GM12801 (cell line): Measurements from ENCODE around the gene C6orf15.

Source experiments
- TF ChIP-seq, protein P1 (sequence below): IDR thresholded peaks from one replicate; pipeline ENCODE4 v1.5.1; 2011; ENCODE audit warnings: control low read depth; ENCODE audit not compliant: insufficient read length; ENCODE audit errors: extremely low read depth

Gene C6orf15

DNA sequence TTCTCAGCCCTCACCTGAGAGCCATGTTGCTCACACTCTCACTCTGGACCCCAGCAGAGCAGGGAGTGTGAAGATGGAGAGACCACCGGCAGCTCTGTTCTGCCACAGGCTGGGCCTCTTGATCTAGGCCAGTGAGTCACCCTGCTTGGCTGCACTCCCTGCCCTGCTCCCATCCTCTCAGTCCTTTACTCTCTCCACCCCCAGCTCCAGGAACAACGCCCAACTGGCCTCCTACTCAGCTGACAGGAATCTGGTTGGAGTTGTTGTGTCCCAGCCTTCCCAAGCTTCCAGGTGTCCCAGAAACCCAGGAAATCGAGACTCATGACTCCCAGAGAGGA lies 2.1 kb upstream of the C6orf15 start, which contains the start of gene PSORS1C1:
TSS of gene PSORS1C1 (plus strand) at position 260 of the 338 bp plus-strand sequence. CDS start 14,833 bp downstream, outside the sequence.
- TF ChIP-seq, protein P1, sequence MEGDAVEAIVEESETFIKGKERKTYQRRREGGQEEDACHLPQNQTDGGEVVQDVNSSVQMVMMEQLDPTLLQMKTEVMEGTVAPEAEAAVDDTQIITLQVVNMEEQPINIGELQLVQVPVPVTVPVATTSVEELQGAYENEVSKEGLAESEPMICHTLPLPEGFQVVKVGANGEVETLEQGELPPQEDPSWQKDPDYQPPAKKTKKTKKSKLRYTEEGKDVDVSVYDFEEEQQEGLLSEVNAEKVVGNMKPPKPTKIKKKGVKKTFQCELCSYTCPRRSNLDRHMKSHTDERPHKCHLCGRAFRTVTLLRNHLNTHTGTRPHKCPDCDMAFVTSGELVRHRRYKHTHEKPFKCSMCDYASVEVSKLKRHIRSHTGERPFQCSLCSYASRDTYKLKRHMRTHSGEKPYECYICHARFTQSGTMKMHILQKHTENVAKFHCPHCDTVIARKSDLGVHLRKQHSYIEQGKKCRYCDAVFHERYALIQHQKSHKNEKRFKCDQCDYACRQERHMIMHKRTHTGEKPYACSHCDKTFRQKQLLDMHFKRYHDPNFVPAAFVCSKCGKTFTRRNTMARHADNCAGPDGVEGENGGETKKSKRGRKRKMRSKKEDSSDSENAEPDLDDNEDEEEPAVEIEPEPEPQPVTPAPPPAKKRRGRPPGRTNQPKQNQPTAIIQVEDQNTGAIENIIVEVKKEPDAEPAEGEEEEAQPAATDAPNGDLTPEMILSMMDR = no peak

DNA sequence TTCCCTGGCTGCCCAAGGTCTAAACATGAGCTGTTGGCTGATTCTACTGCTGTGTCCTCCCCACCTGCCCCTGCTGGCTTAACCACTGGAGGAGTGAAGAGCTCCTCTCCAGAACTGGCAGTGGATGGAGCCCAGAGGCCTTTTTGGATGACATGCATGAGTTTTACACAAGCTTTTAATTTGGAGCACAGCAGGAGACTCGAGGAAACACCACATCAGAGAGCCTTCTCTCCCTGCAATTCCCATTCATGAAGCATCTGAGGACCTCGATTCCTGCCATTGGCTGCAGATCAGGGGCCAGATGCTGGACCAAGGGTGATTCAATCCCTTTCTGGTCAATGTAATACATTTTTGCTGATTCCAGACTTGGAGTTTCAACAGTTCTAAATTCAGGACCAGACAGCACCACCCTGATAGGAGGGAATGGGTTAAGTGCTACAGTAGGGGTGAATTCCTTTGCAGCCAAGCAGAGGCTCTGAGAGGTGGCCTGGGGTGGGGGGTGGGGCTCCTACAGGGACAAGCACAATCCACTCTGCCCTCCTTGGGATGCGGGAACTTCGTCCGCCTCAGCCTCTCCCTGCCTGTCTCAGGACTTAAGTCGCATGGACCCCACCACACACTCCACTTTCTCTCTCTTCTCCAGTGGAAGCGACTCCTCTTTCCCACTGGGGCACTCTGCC lies 1.6 kb upstream of the C6orf15 start:
- TF ChIP-seq, protein P1 = no peak

GRCh38 chr6:31111712-31112111 lies 663 bp downstream of the C6orf15 start:
- TF ChIP-seq, protein P1 = no peak

DNA sequence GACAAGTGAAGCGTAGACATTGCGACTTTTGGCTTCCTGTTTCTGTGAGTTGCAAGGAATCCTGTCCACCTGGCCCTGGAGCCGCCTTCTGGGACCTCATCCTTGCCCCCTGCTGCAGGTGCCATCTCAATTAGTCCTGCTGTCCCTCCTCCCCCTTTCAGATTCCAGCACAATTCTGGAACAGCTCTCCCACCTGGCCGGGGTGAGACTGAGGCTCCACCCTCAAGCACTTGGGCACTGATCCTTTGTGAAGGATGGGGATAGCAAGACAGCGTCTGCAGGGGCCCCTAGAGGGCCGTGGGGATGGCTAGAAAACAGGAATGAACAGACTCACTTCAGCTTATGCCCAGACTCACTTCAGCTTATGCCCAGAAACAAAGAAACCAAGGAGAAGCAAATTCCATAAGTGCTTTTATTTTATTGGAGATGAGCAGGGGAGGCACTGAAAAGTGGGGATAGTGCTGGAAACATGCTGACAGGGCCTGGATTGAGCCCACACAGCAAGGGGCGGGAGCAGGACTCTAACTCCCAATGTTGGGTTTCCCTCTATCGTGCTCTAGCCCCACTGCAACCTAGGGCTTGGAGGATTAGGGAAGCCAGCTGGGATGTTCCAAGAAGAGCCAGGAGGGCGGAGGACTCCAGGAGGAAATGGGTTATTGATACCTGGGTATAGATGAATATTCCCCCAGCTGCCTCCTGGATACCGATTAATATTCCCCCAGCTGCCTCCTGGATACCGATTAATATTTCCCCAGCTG lies 1.4 kb downstream of the C6orf15 start:
- TF ChIP-seq, protein P1 = no peak

DNA sequence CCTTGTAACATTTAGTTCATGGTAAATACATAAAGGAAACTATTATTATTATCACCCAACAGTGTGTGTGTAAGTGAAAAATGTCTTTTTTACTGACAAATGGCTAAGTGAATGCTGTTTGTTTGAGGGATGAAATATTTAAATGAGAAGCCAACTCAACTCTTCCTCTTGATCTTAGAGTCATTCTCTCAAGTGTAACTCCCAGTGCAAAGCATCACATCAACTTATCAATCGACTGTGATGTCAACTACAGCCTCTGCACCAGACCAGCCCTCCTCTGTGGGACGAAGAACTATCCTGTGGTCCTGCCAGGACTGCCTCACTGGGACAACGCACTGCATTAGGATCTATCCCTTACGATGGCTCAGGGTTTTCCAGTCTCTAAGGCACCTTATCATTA lies 5.3 kb downstream of the C6orf15 start:
- TF ChIP-seq, protein P1 = no peak

DNA sequence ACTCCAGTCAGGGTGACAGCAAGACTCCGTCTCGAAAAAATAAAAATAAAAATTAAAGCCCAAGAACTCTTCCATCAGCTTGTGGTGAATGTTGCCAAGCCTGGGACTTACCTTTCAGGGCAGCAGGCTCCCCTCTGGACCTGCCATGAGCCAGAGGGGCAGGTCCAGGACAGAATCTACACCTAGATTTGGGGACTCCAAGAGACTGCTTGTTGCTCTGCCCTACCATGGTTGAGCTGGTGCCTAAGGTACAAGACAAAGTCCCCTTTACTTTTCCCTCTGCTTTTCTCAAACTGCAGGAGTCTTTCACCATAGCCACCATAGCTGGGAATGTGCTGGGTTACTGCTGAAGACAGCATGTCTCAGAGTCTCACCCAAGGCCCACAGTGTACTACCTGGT lies 9.2 kb downstream of the C6orf15 start:
- TF ChIP-seq, protein P1 = no peak

- TF ChIP-seq, protein P1 = no peak
These were observed 13.9 kb downstream of the C6orf15 start for GRCh38 chr6:31098449-31098938.
